SH-SY5Y (cell line): Measurements from ENCODE around the gene LMO1.

Experiments used
- GATA2 ChIP-seq: IDR thresholded peaks from 2 replicates; pipeline ENCODE4 v1.6.1; 2011; ENCODE audit warnings: mild to moderate bottlenecking, low read depth, low read length
- GATA3 ChIP-seq: IDR thresholded peaks from 2 replicates; pipeline ENCODE4 v1.6.1; 2011; ENCODE audit warnings: low read depth, mild to moderate bottlenecking, low read length, moderate library complexity

- TF ChIP-seq GATA2 (peak; percentile 60), GATA3 (no peak)
Measured at GRCh38 chr11:8263769-8264410, at the start of gene LMO1.
